ENCODE results near the gene TADA1.
A peak's percentile ranks its signal among the peaks of the same experiment; 100 is the strongest.
"Not testable (repeated sequence)": the region's sequence is repeated elsewhere in the genome, so short reads cannot be mapped to it uniquely, and the experiment has no call there.

TADA1 gene

GRCh38 chr1:166843322-166843721, 32.7 kb downstream of the TADA1 start:
- DNase-seq: no peak

- peak; percentile 16 for DNase-seq
Observed at GRCh38 chr1:166840309-166841274, 35.5 kb downstream of the TADA1 start.

GRCh38 chr1:166839600-166840308, 36.3 kb downstream of the TADA1 start:
- DNase-seq: peak; percentile 67

GRCh38 chr1:166838766-166839599, 37.1 kb downstream of the TADA1 start, which contains the start of gene POGK:
Gene POGK, plus strand, starts transcription at chr1:166839475. Its CDS starts 1,482 bp downstream, at chr1:166840957.
- peak; percentile 96 for DNase-seq

GRCh38 chr1:166836733-166837132, 39.3 kb downstream of the TADA1 start:
- DNase-seq: no peak

GRCh38 chr1:166829762-166830161, 46.3 kb downstream of the TADA1 start:
- not testable (repeated sequence) for DNase-seq

- no peak for DNase-seq
Observed at GRCh38 chr1:166827426-166827825, 48.6 kb downstream of the TADA1 start.

- DNase-seq: no peak
Observed at GRCh38 chr1:166822385-166822784, 53.7 kb downstream of the TADA1 start.

- no peak for DNase-seq
Observed at GRCh38 chr1:166819974-166820373, 56.1 kb downstream of the TADA1 start.

GRCh38 chr1:166814611-166815010, 61.5 kb downstream of the TADA1 start:
- DNase-seq: no peak

GRCh38 chr1:166813508-166814223, 62.4 kb downstream of the TADA1 start:
- DNase-seq: no peak

- DNase-seq: no peak
Observed at GRCh38 chr1:166811691-166812090, 64.4 kb downstream of the TADA1 start.

- no peak for DNase-seq
Observed at GRCh38 chr1:166808952-166809351, 67.1 kb downstream of the TADA1 start.

Data from retina (tissue), 1 donor.